GM13976 (cell line): ENCODE data around the gene PTPRM.

Source experiments
- DNase-seq: peaks from one replicate; pipeline ENCODE4 v3.0.0; 2012; ENCODE audit warnings: low spot score
- in situ Hi-C: fragments of 300-500 bp; cut with MboI; formaldehyde crosslinking; loops from one replicate; pipeline ENCODE4 v1.12.0; 2022; ENCODE audit warnings: low sequenced_read_pairs, mixed read lengths, inconsistent platforms; ENCODE audit not compliant: unreplicated experiment
- TF ChIP-seq, protein P1 (sequence below): IDR thresholded peaks from 2 replicates; pipeline ENCODE4 v1.5.1; 2012; ENCODE audit warnings: borderline replicate concordance, mild to moderate bottlenecking; ENCODE audit not compliant: insufficient read depth; ENCODE audit errors: extremely low read depth, missing control alignments, control extremely low read depth

PTPRM gene

DNA sequence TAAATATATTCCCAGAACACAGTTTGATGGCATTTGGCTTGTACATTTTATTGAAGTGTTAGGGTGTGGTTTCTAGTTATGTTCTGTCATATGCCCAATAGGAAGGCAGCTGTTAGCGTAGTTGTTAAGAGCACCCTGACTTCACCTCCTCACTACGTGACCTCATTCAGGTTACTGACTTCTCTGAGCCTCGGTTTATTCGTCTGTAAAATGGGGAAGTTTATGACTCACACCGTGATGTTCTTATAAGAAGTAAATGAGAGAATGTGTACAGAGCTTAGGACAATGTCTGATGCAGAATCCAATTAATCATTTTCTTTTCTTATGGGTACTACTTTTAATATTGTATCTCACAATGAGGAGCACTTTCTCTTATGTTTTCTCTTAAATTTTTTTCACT lies 226.0 kb downstream of the PTPRM start:
- no peak for DNase-seq
- in situ Hi-C loops, result no loop called here
- TF ChIP-seq, protein P1, sequence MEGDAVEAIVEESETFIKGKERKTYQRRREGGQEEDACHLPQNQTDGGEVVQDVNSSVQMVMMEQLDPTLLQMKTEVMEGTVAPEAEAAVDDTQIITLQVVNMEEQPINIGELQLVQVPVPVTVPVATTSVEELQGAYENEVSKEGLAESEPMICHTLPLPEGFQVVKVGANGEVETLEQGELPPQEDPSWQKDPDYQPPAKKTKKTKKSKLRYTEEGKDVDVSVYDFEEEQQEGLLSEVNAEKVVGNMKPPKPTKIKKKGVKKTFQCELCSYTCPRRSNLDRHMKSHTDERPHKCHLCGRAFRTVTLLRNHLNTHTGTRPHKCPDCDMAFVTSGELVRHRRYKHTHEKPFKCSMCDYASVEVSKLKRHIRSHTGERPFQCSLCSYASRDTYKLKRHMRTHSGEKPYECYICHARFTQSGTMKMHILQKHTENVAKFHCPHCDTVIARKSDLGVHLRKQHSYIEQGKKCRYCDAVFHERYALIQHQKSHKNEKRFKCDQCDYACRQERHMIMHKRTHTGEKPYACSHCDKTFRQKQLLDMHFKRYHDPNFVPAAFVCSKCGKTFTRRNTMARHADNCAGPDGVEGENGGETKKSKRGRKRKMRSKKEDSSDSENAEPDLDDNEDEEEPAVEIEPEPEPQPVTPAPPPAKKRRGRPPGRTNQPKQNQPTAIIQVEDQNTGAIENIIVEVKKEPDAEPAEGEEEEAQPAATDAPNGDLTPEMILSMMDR, result no peak

- DNase-seq, result no peak
- TF ChIP-seq, protein P1, result no peak
- in situ Hi-C loops, result no loop called here
Observed at GRCh38 chr18:7803956-7804469, 236.9 kb downstream of the PTPRM start.

DNA sequence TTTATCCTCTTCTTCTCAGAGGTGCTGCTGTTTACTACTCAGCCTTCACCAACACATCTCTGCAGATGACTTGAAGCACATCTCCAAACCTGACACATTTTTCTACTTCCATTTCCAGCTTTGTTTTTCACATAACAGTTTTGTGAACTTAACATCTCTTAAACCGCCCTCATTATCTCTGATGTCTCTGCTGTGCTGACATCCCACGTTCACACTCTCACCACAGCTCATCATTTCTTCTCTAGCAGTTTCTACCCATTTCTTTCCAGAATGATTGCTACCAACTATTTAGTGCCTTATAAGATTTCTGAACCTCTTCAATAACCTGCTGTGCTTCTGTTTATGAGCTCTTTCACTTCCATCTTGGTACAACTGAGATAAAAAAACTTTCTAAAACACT lies 238.0 kb downstream of the PTPRM start:
- TF ChIP-seq, protein P1, result no peak
- DNase-seq, result no peak
- in situ Hi-C loops, result no loop called here

- no peak for DNase-seq
- in situ Hi-C loops, result no loop called here
- TF ChIP-seq, protein P1, result no peak
Observed at GRCh38 chr18:7805880-7806279, 238.8 kb downstream of the PTPRM start.

DNA sequence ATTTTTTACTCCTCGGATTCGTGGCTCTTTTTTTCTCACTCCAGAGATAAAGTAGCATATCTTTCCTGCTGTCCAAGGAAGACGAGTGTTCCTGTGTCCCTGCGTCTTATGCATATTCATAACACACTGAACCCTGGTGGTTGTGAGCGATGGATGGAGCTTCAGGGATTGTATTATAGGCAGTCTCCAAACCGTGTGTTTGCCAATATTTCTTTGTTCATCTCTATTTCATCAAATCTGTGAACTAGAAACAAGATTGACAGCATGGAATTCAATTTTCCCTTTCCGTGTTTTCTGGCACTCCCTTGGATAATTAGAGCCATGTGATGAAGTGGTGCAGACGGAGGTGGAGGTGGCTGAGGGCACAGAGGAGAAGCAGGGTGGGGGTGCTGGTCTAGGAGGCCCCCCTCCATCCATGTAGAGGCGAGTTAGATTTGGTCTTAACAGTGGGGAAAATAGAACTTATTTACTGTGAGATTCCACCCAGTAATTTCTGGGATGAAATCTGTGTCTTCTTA lies 240.9 kb downstream of the PTPRM start:
- in situ Hi-C loops, result no loop called here
- no peak for DNase-seq
- TF ChIP-seq, protein P1, result no peak

DNA sequence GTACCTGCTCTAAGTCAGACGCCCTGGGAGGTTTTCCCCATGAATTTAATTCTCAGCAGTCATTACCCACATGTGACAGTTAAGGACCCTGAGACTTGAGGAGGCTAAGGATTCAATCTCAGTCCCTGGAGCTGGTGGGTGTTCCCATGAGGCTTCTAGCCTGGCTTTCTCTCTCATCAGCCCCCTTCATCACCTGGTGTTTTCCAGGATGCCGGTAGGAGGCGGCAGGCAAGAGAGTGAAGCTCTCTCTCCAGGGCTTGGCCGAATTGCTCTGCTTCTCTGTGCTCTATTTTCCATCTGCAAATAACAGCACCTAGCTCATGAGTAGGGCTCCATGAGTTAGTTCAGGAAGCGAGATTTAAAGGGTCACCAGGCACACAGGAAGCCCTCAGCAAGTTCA lies 241.9 kb downstream of the PTPRM start:
- no peak for DNase-seq
- TF ChIP-seq, protein P1, result no peak
- in situ Hi-C loops, result no loop called here
